GM21515 (cell line): ENCODE results near the gene SIAH3.
"Not testable (repeated sequence)": the region's sequence is repeated elsewhere in the genome, so short reads cannot be mapped to it uniquely, and the experiment has no call there.

Experiments
- ATAC-seq: cut with Tn5 transposase; IDR thresholded peaks from one replicate; pipeline ENCODE4 v1.9.1; 2021; ENCODE audit not compliant: unreplicated experiment

Gene SIAH3

GRCh38 chr13:45784755-45785675 is 66.5 kb downstream of the SIAH3 start:
- ATAC-seq = no peak

GRCh38 chr13:45783346-45784043 is 68.1 kb downstream of the SIAH3 start:
- no peak for ATAC-seq

DNA sequence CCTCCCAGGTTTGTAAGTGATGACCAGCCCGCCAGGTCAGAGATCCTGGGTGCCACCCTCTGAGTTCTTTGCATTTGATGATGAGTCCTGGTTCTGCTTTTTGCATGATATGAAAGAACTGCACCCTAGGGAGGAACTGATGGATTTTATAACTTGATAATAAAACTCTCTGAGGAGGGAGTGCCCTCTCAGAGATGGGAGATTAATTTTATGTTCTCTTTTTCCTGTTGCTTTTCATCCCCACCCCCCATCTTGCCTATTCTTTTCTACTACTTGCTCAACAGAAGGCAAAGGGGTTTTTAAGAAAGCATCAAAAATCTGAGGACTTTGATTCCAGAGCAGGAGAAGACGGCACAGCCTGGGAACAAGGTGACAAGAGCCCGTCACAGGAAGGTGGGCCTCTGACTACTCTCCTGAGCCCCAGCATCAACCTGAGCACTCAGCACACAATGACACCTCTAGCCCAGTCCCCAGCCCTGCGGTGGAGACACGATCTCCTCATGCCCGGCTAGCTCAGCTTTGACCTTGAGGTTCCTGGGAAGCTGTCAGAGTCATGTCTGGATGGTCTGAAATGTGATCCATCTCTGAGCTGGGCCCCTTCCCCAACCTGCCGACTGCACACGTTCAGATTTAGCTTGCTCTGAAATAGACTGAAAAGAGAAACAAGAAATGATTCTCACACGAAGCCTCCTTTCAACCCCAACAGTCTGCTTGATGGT is 69.1 kb downstream of the SIAH3 start:
- no peak for ATAC-seq

DNA sequence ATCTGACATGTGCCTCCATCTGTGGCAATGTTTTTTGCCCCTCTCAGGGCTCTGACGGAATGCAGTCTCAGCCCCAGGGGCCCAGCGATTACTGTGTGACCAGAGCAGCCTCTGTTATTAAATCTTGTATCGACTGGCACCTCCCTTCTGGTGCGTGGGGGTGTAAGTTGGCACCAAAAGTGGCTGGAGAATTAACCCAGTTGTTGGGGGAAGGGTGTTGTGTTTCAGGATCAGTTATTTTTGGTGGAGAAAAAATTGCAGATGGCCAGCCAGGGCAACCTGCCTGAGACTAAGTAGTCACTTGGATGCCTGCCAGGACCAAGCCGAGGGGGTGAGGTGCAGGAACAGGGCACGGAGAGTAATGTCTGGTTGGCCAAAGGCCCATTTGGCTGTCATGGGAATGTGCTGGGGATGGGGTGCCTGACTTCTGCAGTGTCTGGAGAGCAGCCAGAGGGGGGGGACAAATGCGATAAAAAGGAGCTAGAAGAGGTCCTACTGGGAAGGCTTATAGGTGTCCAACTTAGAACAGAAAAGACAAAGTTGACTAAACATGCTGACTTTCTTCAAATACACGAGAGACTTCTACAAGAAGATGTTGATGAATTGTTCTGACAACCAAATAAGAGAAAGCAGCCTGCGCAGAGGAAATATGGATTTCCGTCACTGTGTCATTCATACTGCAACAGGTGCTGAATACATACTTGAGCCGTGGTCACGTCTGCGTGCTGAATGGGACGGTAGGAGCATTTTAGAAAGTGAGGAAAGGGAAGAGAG is 69.8 kb downstream of the SIAH3 start:
- ATAC-seq = no peak

- no peak for ATAC-seq
Observed at GRCh38 chr13:45779901-45780300, 71.7 kb downstream of the SIAH3 start.

- no peak for ATAC-seq
Observed at GRCh38 chr13:45778882-45779281, 72.7 kb downstream of the SIAH3 start.

- ATAC-seq = no peak
Observed at GRCh38 chr13:45776748-45777147, 74.8 kb downstream of the SIAH3 start.

DNA sequence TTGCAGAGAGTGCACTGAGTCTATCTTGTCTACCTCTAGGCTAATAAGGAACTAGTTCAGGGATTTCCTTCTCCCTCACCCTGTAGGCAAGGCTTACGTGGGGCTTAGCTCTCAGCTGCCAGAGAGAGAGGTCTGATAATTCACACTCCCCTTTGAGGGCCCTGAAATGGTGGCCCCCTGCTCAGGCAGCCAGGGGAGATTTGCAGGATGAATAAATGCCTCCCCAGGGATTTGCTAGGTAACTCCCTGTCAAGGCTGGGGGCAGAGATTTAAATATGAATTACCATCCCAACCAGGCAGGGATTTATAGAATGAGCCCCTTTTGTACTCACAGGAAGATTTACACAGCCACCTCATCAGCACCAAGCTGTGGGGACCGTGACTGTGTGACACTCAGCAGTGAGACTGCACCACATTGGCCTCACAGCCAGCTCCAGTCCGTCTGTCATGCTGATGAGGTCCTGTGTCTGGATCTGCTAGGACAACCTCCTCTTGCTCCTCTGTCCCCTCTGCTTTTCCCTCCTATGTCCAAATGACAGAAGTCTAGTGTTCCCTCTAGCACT is 76.1 kb downstream of the SIAH3 start:
- ATAC-seq = no peak

- no peak for ATAC-seq
Observed at GRCh38 chr13:45773944-45774343, 77.6 kb downstream of the SIAH3 start.

- no peak for ATAC-seq
Observed at GRCh38 chr13:45773236-45773635, 78.3 kb downstream of the SIAH3 start.

GRCh38 chr13:45770886-45771285 is 80.7 kb downstream of the SIAH3 start:
- ATAC-seq = no peak

DNA sequence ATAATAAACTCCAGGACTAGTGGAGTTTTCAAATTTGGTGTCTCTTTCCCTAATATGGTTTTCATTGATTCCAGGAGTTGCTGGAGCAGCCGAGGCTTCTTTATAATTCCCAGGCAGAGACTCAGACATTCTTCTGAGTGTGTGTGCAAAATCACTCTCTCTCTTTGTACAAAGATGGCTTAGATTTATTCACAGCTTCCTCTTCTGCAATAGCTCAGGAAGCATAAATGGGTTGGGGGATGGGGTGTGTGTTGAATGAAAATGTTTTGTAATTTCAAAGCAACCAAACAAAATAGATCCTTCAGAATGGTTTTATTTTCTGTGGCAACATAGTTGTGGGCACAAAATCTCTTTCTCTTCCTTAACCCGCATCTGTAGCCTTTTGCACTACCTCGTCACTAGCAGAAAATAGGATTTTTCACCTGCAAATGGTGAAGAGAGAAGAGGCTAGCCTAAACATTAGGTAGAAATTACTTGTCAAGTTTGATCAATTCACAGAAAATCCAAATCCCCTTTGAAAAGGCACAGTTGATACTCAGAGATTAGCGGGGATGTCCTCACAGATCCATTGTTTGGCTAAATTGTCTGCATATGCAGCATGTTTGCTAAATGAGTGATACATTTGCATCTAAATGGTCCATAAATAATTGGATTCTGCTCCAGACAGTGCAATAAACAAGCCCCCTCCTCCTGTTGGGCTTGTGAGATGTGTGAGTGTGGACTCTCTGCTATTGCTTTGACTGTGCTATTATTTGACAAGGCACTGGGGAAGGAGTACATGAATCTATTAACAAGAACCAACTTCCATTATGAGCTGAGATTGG is 82.7 kb downstream of the SIAH3 start:
- no peak for ATAC-seq

DNA sequence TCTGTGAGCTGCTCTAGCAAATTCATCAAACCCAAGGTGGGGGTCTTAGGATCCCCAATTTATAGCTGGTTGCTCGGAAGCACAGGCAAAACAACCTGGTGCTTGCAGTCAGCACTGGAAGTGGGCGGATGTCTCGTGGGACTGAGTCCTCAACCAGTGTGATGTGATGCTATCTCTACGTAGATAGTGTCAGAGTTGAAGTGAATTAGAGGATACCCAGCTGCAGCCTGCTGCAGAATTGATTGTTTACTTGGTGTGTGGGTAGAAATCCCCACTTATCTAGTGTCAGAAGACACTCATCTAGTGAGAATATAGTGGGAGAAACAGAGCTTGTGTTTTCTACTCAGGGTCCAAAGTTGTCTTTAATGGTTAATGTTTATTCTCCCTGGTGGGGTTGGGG is 86.1 kb downstream of the SIAH3 start:
- no peak for ATAC-seq

- ATAC-seq = no peak
Observed at GRCh38 chr13:45763419-45763818, 88.1 kb downstream of the SIAH3 start.

DNA sequence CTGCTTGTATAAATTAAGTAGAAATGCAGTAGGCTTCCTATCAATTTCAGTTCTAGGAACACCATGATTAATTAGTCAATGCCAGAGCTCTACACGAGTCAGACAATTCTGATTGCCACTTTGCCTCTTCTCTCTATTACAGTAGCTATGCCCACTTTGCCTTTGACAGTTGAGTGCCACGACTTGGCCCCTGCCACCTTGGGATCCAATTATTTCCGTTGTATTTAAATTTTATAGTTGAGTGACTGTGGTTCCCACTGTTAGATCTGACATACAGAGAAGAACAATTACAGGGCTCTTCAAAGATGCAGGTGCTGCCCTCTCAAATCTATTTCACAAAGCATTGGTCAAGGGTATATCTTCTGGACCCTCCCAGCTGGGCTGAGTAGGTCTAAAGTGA is 94.0 kb downstream of the SIAH3 start:
- ATAC-seq = not testable (repeated sequence)

GRCh38 chr13:45756498-45756897 is 95.1 kb downstream of the SIAH3 start:
- not testable (repeated sequence) for ATAC-seq

- no peak for ATAC-seq
Observed at GRCh38 chr13:45752510-45752909, 99.0 kb downstream of the SIAH3 start.

DNA sequence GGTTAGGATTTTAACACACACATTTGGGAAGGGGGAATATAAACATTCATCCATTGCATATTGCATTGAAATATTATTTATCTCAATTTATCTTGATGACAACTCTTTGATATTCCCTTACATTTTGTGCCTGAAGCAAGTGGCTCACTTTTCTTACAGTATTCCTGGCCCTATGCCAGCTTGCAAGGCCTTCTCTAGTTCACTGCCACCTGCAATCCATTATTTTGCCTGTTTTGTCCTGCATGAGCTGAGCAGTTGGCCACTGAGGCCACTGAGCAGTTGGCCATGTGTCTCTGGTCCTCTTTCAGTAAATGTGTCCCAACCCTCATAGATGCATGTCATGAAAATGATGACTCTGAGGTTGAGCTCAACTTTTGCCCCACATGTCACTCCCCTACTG is 99.7 kb downstream of the SIAH3 start:
- no peak for ATAC-seq

DNA sequence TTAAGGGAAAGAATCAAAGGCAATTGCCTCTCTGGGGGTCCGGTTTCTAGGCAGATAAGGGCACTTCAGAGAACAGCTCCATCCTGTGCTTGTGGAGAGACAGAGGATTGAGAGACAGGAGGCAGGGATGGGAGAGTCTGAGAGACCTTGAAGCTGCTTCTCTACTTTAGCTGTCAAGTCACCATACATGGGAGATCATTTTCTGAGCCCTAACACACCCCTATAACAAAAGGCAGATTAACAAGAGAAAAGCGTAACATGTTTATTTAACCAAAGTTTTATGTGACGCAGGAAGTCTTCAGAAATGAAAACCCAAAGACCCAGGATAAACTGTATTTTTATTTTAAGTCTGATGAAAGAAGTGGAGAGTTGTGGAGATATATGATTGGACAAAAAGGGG is 101.0 kb downstream of the SIAH3 start:
- no peak for ATAC-seq
